Dedifferentiated amniotic fluid mesenchymal stem cell (primary cell): ENCODE results near the gene EPN1.

Experiments
- DNase-seq: peaks from one replicate; pipeline ENCODE4 v3.0.0-alpha.2; 2016; ENCODE audit errors: extremely low spot score

EPN1 gene

DNA sequence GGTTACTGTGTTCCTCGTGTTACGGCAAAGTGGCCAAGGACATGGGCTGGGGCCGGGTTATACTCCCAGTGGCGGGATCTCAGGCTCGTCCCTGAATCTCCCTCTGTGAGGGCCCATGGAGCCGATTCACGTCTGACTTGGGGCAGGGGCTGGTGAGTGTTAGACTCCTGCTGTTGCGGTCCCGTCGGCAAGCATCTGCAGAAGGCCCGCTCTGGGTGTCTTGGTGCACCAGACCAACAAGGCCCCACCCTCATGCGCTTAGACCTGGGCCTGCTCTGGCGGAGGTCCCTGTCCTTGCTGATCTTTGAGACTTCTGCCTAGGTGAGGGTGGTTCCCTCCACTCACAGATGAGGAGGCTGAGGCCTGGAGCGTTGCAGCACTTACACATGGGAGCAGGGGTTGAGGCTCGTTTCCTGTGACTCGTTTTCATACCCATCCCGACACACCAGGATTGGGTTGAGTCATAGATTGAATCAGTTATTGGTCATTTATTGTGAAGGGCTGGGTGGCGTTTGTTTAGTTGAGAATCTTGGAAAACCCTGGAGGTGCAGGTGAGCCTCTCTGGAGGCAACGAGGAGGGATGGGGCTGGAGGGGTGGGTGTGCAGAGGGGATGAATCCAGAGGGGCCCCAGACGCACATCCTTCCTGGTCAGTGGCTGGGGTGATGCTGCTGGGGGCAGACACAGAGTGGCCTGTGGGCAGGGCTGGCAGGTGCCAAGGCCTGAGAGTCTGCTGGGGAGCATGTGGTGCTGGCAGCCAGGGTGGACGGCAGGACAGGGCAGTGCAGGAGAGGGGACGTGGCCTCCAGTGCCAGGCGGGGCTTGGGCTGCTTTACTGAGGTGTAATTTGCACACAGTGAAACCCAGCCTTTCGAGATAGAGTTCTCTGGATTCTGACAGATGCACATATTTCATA lies 4.6 kb downstream of the EPN1 start:
- no peak for DNase-seq

DNA sequence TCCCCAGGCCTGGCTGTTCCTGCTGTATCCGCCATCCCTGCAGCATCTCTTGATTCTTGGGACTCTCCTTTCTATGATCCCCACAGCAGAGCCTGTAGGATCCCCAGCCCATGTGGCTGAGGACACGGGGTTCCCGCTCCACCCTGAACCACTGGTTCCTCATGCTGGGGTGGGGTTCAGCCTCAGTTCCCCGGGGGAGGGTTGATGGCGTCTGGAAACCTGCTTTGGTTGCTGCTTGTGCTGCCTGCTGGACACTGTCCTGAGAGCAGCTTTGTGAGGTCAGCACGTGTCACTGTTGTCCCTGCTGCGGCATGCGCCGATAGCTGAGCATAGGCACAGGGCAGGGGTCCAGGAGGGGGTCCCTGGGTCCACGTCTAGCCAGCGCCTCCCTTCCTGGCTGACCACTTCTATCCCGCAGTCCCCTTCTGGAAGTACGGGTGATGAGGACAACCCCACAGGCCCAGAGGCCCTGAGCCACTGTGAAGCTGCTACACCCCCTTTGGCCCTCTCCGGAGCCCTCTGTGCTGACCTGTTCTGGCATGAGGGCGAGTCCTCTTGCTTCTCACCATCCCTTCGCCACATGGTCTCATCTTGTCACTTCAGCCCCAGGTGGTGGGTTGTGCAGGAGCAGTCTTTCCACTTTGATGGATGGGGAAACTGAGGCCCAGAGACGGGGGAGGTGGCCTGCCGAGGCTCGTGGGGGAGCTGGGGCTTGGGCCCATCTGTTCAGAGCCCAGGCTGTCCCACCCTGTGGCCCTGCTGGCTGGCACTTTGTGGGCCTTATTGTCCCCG lies 5.5 kb downstream of the EPN1 start:
- DNase-seq = no peak

DNA sequence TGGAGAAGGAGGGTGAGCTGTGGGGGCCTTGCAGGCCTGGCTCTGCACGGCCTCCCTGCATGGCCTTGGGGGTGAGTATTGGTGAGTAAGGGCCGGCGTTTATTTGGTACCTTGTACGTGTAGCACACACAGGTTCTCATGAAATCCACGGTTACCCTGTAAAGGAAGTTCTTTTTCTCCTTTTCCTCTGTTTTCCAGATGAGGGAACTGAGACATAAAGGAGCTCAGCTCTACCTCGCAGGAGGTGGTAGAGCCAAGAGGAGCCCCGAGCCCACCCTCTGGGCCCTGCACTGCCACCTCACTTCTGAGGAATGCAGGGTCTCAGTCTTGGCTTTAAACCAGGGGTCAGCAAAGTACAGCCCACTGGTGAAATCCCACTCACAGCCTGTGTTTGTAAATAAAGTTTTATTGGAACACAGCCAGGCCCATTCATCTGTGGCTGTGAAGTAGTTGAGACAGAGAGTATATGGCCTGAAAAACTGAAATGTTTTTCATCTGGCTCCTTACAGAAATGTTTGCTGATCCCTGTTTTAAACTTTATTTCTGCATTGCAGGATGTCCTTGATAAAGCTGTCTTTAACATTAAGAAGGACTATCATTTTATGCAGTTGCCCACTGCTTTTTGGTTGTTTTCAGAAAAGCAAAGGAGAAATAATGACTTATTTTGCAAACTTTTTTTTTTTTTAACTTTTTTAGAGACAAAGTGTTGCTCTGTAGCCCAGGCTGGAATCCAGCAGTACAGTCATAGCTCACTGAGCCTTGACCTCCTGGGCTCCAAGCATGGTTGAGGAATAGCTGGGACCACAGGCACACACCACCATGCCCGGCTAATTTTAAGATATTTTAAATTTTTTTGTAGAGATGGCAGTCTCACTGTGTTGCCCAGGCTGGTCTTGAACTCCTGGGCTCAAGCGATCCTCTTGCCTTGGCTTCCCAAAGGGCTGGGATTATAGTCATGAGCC lies 6.4 kb downstream of the EPN1 start:
- DNase-seq = no peak

DNA sequence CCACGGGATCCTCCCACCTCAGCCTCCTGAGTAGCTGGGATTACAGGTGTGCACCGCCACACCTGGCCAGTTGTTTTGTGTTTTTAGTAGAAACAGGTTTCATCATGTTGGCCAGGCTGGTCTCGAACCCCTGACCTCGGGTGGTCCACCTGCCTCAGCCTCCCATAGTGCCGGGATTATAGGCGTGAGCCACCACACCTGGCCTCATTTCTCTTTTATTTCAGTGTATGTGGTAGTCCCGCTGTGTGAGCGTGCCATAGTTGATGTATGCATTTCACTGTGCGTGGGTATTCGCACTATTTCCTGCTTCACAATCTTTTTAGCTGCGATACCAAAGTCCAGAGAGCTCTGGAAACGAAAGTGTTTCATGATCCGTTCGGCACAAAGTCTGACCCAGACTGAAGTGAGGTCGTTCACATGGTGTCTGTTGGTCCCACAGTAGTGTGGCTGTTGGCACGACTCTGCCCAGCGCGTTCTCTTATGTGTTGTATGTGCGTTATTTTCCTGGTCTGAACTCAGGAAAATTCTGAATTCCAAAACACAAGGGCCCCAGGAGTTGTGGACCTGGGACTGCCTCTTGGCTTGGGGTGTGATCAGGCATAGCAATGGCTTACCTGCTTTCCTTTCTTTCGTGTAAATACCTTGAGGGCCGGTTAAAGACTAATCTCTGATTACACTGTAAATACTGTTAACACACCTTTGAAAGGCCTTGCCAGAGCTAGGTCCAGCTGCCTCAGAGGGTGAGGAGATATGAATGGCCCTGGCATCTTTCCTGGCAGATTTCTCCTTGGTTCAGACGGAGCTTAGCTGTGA lies 8.6 kb downstream of the EPN1 start:
- no peak for DNase-seq

DNA sequence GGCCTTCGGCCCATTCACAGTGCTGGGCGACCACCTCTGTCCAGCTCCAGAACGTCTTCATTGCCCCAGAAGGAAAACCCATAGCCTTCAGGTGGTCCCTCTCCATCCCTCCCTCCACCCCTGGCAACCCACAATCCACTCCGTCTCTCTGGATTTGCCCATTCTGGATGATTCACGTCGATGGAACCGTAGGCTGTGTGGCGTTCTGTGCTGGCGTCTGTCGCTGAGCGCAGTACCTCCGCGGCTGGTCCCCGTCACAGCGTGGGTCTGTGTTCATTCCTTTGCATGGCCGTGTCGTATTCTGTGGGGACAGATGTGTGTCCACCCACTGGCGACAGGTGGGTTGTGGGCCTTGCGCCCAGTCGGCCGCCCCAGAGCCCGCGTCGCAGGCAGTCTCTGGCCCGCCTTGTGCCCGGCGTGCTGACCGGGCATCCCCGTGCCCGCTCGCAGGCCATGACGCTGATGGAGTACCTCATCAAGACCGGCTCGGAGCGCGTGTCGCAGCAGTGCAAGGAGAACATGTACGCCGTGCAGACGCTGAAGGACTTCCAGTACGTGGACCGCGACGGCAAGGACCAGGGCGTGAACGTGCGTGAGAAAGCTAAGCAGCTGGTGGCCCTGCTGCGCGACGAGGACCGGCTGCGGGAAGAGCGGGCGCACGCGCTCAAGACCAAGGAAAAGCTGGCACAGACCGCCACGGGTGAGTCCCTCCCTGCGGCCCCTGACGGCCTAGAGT lies 10.1 kb downstream of the EPN1 start:
- DNase-seq = no peak

DNA sequence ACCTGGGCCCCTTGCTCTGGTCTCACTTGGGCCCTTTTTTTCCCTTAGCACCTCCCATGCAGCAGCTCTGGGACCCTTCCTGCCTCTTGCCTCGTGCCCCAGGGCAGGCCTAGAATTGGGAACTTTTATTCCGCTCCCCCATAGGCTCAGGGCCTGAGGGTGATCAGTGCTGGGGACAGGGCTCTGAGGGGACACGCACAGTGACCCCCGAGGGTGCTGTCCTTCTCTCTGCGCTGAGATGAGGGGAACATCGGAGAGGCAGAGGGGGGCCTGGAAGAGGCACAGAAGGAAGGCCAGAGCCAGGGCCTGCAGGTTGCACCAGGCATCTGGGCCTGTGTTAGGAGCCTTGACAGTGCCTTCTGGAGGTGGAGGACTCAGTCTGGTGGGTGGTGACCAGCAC lies 10.8 kb downstream of the EPN1 start:
- DNase-seq = no peak

DNA sequence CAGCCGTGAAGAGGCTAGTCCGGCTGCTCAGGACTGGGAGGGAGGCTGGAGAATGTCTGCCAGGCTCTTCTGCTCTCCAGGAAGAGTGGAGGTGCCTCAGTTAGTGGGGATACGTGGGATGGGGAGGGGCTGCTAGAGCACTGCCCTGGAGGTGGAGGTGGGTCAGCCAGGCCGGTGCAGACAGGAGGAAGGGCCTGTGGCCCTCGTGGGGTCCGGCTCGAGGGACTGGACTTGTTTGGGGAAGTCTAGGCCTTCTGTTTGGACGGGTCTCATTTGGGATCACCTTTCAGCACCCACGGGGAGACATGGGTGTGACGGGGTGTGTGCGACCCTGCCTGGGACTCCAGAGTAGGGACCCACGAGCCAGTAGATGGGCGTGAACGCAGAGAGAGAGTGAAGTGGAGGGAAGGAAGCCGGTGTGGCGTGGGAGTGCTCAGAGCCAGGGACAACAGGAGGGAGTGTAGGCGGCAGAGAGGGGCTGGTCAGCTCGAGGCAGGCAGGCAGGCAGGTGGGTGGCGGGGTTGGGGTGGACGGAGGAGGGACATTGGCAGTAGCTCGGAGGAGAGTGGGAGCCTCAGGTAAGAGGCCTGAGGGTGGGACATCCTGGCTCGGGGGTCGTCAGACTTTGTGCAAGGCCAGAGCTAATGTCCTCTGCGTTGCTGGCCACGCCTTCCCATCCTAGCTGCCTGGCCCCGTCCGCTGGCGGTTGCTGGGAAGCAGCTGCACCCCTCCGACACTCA lies 11.5 kb downstream of the EPN1 start:
- DNase-seq = no peak

DNA sequence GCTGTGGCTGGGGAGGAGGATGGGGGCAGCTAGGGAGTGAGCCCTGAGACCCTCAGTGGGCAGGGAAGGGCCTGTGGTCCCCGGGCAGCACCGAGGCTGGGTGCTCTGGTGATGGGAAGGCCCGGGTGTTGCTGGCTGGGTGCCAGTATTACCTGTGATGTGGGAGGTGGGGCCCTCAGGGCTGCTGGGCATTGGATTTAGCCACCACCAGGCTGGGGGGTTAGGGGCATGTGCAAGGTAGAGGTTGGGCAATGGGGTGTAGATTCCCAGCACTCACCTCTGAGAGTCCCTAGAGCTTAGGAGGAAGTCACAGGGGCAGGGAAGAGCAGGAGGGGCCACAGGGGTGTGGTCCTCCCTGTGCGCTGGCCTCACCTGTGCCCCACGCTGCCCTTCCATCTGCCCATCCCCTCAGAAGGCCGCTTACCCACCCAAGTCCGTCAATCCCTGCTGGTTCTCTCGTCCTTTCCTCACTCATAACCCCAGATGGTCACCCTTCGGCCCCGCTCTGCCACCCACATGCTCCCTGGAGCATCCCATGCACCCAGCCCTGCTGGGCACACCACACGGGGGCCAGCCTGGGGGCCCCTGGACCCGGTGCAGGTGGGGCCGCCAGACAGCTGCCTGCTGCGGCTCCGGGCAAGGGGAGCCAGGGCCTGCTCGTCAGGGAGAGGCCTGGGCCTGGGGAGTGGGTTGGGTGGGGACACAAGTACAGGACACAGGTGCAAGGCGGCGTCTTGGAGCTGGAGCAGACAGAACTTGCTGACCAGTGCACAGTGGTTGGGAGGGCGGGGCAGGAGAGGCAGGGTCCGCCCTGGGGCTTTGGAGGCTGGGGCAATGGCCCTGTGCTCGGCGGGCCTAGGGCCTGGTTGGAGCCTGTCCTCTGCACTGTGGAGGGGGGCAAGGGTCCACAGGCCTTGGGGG lies 12.5 kb downstream of the EPN1 start:
- no peak for DNase-seq

DNA sequence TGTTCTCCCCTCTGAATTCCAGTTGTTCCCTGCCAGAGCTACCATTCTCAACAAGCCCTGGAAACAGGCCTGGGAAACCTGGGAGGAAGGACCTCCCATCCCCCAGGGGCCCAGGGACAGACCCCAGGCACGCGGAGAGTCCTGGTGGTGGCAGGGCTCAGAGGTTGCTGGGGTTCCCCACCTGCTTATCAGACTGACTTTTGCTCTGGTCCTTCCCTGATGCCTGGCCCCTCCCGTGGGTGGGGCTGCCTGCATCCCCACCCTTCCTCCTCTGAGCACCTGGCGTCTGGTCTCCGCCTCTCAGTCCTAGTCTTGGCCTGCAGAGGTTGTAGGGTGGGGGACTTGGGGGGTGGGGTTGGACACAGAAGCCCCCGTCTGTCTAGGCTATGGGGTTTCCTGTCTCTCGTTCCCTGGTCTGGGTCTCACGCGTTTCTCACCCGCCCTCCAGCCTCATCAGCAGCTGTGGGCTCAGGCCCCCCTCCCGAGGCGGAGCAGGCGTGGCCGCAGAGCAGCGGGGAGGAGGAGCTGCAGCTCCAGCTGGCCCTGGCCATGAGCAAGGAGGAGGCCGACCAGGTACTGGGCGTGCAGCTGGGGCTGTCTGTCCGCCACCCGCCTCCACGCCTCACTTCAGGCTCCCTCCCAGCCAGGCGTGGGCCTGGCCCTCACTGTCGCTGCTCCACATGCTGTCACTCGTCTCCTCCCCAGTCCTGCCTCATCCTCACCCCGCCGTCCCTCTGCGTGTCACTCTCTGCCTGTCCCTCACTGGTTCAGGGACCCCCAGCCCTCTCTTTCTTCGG lies 13.6 kb downstream of the EPN1 start:
- no peak for DNase-seq

DNA sequence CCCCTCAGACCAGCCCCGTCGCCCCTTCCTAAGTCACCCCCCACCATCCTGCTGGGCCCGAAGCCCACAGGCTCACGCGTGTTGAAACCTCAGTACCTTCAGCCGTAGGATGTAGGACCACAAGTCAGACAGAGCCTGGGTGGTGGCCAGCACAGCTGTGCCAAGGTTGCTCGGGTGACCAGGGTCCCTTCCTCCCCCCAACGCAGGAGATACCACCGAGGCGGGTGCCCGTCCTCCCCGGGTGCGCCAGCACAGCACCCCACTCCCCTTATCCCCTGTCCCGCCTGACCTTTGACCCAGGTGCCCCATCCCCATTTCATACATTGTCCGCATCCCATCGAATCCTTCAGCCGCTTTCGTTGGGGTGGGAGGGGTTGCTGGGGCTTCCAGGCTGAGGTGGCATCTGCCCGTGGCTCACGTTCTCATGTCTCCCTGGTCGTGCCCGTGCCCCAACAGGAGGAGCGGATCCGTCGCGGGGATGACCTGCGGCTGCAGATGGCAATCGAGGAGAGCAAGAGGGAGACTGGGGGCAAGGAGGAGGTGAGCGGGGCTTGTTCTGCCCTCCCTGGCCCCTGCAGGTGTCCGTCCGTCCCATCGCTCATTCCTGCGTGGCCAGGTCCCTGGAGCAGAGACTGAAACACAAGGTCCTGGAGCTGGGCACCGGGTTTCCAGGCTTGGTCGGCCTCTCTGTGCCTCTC lies 14.5 kb downstream of the EPN1 start:
- no peak for DNase-seq

DNA sequence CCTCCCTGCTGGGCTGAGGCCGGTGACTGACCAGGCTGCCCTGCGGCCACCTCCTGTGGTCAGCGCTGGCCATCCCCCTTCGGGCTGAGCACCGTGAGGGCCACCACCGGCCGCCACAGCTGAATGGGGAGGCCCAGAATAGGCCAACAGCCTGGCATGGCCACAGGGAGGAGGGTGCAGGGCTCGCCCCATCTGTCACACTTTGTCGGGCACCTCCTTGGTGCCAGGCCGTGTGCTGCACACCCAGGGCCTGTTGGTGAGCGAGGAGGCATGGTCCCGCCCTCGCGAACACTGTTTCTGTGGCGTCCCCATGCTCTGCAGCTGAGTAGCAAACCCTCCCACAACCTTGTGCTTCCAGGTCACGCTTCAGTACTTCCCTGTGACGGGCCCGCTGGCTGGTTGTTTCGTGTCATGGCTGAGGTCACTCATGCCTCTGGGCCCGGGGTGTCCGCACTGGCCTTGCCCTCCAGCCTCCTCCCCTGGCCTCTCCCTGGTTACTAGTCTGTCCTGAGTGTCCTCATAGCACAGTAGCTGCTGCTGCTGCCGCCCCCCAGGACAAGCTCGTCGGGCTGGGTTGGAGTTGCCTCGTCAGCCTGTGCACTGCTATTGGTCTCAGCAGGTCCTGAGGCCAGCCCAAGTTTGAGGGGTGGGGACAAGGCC lies 15.2 kb downstream of the EPN1 start:
- DNase-seq = no peak

DNA sequence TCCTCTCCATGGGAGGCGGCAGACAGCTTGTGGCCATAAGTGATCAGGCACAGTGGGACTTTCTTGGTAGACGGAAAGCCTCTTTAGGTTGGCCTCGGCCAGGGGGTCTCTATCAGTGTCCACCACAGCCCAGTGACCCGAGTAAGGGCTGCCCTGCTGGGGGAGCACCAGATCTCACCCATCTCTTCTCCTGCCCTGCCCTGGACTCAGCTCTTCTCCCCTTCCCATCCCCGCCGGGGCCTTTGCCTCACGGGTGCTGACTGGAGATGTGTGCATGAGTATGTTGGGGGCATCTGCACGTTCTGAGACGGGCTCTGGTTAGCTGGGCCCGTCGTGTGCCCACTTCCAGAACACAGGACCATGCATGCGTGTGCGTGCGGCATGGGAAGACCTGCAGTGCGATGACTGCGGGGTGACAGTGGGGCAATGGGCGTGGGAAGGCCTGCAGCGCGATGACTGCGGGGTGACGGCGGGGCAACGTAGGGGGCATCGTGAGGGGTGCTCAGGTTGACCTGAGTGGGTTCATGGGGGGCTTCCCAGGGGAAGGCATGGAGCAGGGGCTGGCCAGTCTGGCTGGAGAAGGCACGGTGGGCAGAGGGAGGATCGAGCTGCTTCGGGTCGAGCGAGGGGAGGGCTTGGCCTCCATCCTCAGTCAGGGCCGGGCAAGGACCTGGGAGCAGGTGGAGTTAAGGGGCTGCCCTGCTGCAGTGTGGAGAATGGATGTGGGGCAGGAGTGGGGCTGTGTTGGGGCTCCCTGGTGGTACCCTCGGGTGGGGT lies 15.9 kb downstream of the EPN1 start:
- DNase-seq = no peak

DNA sequence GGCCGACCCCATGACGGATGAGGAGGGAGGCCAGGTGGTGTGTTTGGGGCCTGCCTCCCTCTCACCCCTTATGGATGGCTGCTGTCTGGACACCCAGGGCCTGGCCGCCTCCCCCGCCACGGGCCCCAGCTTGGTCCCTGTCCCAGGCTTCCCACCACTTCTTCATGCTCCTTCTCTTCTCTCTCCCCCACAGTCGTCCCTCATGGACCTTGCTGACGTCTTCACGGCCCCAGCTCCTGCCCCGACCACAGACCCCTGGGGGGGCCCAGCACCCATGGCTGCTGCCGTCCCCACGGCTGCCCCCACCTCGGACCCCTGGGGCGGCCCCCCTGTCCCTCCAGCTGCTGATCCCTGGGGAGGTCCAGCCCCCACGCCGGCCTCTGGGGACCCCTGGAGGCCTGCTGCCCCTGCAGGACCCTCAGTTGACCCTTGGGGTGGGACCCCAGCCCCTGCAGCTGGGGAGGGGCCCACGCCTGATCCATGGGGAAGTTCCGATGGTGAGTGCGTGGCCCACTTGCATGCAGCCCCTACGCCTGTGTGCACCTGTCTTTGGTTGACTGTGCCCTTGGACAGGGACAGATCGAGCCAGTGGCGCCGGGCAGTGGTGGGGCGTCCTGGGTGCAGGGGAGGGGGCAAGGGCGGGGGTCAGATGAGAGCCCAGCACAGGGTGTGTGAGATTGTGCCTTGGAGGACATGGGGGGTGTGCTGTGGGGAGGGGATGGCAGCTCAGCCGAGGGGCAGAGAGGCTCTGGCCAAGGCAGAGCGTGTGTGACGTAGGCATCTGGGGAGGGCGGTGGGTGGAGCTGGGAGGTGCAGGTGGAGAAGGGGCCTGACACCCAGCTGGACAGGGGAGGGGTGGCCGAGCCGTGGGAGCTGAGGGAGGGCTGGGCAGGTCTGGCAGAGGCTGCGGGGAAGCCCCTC lies 16.8 kb downstream of the EPN1 start:
- DNase-seq = no peak

DNA sequence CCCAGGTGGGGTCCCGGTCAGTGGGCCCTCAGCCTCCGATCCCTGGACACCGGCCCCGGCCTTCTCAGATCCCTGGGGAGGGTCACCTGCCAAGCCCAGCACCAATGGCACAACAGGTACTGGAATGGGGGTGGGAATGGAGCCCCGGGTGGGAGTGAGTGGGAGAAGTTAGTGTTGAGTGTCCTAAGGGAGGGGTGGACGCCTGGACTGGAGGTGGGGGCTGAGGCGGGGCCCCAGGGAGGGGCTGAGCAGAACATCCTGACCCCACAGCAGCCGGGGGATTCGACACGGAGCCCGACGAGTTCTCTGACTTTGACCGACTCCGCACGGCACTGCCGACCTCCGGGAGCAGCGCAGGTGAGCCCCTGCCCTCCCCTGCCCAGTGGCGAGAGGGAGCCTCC lies 17.7 kb downstream of the EPN1 start:
- DNase-seq = no peak
